Activated CD8-positive, alpha-beta memory T cell treated with anti-CD3 and anti-CD28 coated beads, Interleukin-2, amount 10 ng/mL, durations not matched to agents 7 days and 5 days (primary cell): Measurements from ENCODE around the gene MESD. TPM values are rescaled to one million over a fixed set of nuclear protein-coding genes. Genes with fewer than 3 reads are reported as not detected.

ENCODE experiments used
- ATAC-seq: fragments of 150-1000 bp; cut with Tn5 transposase; one replicate; pipeline ENCODE4 v1.10.0; 2021; ENCODE audit warnings: moderate library complexity
- CTCF ChIA-PET: fragments of 350-600 bp; sonication (Branson Sonifier 250); formaldehyde crosslinking; loops from one replicate; lab custom pipeline; 2021; ENCODE audit warnings: antibody characterized with exemption; lab: Charles Lee
- DNase-seq: peaks from one replicate; pipeline ENCODE4 v3.0.0-alpha.2; 2020
- H3K27ac Mint-ChIP-seq: one replicate; pipeline ENCODE4 v1.8.0; 2021; ENCODE audit warnings: mild to moderate bottlenecking, mixed read lengths
- H3K27me3 Mint-ChIP-seq: one replicate; pipeline ENCODE4 v1.8.0; 2021; ENCODE audit warnings: mixed read lengths
- H3K36me3 Mint-ChIP-seq: one replicate; pipeline ENCODE4 v1.8.0; 2021; ENCODE audit warnings: mild to moderate bottlenecking, mixed read lengths
- H3K4me1 Mint-ChIP-seq: one replicate; pipeline ENCODE4 v1.8.0; 2021; ENCODE audit warnings: mixed read lengths
- H3K4me3 Mint-ChIP-seq: one replicate; pipeline ENCODE4 v1.8.0; 2021; ENCODE audit warnings: mild to moderate bottlenecking, moderate library complexity, mixed read lengths
- H3K9me3 Mint-ChIP-seq: one replicate; pipeline ENCODE4 v1.8.0; 2022; ENCODE audit warnings: low read depth, mixed read lengths
- total RNA-seq, 2 experiments: library from RNA; stranded (reverse); gene quantifications; one replicate each; pipeline ENCODE4 v1.2.3, GENCODE V29; 2021

The MESD gene
- total RNA-seq, 2 experiments from 2014 or later: 27.6 to 27.8 TPM

DNA sequence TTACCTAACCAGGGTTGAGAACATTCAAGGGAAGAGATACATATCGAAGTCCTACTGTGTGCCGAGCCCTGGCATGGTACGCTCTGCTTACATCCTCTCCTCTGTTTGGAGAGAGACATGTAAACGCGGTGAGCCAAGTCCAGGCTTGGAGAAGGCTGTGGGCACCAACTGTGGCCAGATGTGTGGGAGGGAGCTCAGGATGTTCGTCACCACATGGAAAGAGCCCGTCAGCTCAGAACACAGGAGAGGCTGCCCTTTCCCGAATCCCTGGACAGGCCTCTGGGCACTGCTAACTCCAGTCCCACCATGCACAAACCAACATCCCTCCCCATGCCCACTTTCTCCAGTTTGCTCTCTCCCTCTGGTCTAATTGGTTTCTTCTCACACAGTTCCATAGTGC is 43.0 kb downstream of the MESD start:
- H3K36me3 Mint-ChIP-seq: peaks cover 17% of the 10 kb centered on the region
- H3K4me1 Mint-ChIP-seq: no peaks in the 10 kb centered on the region
- H3K27me3 Mint-ChIP-seq: no peaks in the 10 kb centered on the region
- CTCF ChIA-PET: no interaction called here
- no peak overlapping the region for H3K4me3 Mint-ChIP-seq
- no peaks in the 10 kb centered on the region for H3K9me3 Mint-ChIP-seq
- ATAC-seq: no peak
- DNase-seq: no peak
- no peak overlapping the region for H3K27ac Mint-ChIP-seq

DNA sequence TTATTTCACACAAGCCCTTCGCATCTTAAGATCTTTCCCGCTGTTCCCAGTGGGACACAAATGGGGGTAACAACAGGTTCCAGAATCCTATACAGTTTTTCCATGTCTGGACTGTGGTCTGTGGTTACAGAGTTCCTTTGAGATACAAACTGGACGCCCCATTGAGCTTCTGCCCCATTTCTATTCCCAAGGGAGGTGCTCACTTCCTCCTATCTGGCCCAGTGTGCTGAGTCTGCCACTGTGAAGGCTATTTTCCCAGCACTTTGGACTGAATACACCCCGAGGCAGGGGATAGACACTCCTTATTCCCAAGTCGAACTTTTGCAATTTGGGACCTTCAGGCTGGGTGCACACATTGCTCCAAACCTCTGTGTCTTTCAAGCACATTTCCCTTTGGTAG is 44.0 kb downstream of the MESD start:
- Mint-ChIP-seq H3K36me3 (peaks cover 18% of the 10 kb centered on the region), H3K9me3 (no peaks in the 10 kb centered on the region), H3K4me1 (no peaks in the 10 kb centered on the region), H3K27ac (no peak overlapping the region), H3K4me3 (no peak overlapping the region), H3K27me3 (no peaks in the 10 kb centered on the region)
- CTCF ChIA-PET: interaction anchor here (0.9 to 1.2 kb wide), 2 partner anchors 11 to 12 kb away, joined by 3 to 4 read pairs; no protein-coding TSS in a partner anchor
- ATAC-seq (no peak), DNase-seq (no peak)

DNA sequence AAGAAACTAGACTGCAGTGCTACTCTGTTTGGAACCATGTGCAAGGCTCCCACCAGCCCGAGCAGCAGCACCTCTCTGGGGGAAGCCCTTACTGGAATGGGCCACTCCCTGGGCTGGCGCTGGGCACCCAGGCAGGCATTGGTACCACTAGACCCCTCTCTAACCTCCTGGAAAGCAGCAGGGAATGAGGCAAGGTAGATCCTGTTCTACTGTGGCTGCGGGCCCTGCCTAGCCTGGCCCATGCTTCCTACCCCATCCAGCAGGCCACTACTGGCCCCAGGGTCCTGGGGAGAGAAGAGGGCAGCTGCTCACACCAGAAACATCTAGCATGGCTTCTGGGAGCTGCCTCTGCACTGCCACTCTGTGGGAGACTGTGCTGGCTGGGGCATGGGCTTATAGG is 44.8 kb downstream of the MESD start:
- DNase-seq (no peak), ATAC-seq (no peak)
- CTCF ChIA-PET: interaction anchor here (0.9 to 1.2 kb wide), 2 partner anchors 10 to 12 kb away, joined by 3 to 4 read pairs; no protein-coding TSS in a partner anchor
- Mint-ChIP-seq H3K4me3 (no peak overlapping the region), H3K27ac (no peak overlapping the region), H3K36me3 (peaks cover 18% of the 10 kb centered on the region), H3K27me3 (no peaks in the 10 kb centered on the region), H3K9me3 (no peaks in the 10 kb centered on the region), H3K4me1 (no peaks in the 10 kb centered on the region)

DNA sequence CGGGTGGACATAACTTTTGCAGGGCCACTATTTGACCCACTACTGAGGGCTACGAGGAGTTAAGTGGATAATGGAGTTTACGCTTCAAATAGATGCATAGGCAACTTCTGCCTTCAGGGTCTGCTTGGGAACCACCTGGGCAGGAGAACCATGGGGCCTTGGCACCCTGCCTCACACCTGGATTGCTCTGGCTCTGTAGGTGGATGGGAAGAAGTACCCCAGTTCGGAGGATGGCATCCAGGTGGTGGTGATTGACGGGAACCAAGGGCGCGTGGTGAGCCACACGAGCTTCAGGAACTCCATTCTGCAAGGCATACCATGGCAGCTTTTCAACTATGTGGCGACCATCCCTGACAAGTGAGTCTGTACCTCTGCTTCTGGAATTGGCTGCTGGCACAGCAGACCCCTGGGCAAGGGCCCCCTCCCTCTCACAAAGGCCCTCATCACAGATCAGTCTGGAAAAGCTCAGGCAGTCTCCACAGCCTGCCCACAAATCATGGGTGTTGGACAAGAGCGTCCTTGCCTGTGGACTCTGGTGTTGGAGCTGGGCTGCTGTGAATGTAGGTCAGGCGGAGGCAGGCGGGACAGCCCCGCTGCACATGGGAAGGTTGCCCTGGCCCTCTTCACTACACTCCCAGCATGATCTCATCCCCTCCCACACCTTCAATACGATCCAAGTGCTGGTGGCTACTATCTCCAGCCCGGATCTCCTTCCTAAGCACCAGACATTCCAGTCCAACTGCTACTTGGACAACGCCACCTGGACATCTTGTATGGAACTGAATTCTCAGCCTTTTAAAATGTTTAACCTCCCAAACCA is 46.7 kb downstream of the MESD start:
- Mint-ChIP-seq H3K27ac (no peak overlapping the region), H3K4me3 (no peak overlapping the region), H3K36me3 (peaks cover 13% of the 10 kb centered on the region), H3K4me1 (no peaks in the 10 kb centered on the region), H3K9me3 (no peaks in the 10 kb centered on the region), H3K27me3 (no peaks in the 10 kb centered on the region)
- DNase-seq: no peak
- CTCF ChIA-PET: no interaction called here
- no peak for ATAC-seq

DNA sequence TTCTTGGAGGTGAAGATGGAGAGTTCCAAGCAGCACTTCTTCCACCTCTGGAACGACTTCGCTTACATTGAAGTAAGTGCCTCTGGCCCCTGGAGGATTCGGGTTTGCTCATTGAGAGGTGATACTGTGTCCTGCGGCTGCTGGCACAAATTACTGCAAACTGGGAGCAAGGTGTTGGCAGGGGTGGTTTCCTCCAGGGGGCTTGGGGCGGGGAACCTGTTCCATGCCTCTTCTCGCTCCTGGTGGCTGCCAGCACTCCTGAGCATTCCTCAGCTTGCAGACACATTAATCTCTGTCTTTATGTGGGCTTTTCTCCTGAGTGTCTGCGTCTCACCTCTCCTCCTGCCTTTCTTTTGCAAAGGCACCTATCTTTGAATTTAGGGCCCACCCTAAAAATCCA is 47.4 kb downstream of the MESD start:
- CTCF ChIA-PET: no interaction called here

DNA sequence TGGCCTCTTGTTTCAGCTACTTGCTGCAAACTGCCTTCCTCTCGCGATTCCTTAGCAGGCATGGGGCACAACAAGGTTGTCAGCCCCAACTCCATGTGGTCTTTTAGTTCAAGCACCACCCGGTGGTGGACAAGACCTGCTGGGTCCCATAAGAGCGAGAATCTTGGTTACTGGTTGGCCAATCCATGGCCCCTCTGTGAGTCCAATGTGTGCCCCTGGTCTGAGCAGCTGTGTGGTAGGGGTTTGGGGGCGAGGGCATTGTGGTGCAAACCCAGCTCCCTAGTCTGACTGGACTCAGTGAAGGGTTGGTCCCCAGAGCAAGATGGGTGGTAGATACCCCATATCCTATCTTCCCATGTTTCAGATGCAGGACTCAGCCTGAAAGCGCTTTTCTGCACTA is 48.8 kb downstream of the MESD start:
- Mint-ChIP-seq H3K4me1 (no peaks in the 10 kb centered on the region), H3K27ac (no peak overlapping the region), H3K36me3 (peaks cover 7% of the 10 kb centered on the region), H3K9me3 (no peaks in the 10 kb centered on the region), H3K27me3 (no peaks in the 10 kb centered on the region), H3K4me3 (no peak overlapping the region)
- DNase-seq (no peak), ATAC-seq (no peak)
- CTCF ChIA-PET: interaction anchor here (1.4 kb wide), 1 partner anchor 31 kb away, joined by 3 read pairs; no protein-coding TSS in a partner anchor

More for the DNA sequence above, 47.4 kb downstream of the MESD start:
- H3K36me3 Mint-ChIP-seq: peaks cover 9% of the 10 kb centered on the region
- no peaks in the 10 kb centered on the region for H3K4me1 Mint-ChIP-seq
- ATAC-seq (no peak), DNase-seq (no peak)
- no peaks in the 10 kb centered on the region for H3K27me3 Mint-ChIP-seq
- no peak overlapping the region for H3K27ac Mint-ChIP-seq
- H3K9me3 Mint-ChIP-seq: no peaks in the 10 kb centered on the region
- no peak overlapping the region for H3K4me3 Mint-ChIP-seq

DNA sequence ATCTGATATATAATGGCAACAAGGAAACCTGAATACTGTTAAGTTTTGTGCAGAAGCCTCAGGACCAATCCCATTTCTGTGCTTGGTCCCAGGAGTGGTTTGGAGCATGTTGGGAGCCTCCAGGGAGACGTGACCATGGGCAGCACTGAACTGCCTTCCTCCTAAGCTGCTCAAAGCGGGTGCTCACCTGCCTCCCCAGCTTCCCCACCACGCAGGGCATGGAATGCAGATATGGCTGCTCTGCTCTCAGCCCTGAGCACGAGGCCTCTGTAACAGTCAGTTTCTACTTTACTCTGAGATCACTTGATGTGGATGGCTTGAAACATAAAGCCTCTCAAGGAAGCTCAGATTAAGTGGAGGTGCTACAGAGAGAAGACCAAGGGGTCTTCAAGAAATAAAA is 49.3 kb downstream of the MESD start:
- Mint-ChIP-seq H3K9me3 (no peaks in the 10 kb centered on the region), H3K36me3 (peaks cover 7% of the 10 kb centered on the region), H3K27me3 (no peaks in the 10 kb centered on the region), H3K4me3 (no peak overlapping the region), H3K27ac (no peak overlapping the region), H3K4me1 (no peaks in the 10 kb centered on the region)
- DNase-seq: no peak
- no peak for ATAC-seq
- CTCF ChIA-PET: interaction anchor here (1.1 to 1.4 kb wide), 2 partner anchors 29 to 32 kb away, joined by 3 read pairs; no protein-coding TSS in a partner anchor

DNA sequence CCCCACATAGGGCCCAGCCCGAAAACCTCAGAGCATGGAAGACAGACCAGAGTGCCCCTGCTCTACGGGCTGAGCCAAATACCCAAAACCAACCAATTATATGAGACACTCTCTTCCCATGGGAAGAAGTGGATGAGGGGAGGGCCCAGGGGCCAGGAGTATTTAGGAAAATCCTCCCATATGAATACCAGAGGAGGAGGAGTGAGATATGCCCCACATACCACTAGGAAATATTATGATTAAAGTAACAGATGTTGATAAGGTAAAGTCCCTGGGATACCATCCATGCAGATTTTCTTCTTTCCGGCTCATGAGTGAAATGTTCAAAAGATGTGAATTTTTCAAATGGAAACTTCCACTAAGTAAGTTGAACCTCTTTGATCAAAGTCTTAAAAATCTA is 50.4 kb downstream of the MESD start:
- no peak overlapping the region for H3K4me3 Mint-ChIP-seq
- peaks cover 8% of the 10 kb centered on the region for H3K4me1 Mint-ChIP-seq
- H3K27ac Mint-ChIP-seq: no peak overlapping the region
- peaks cover 4% of the 10 kb centered on the region for H3K36me3 Mint-ChIP-seq
- no peaks in the 10 kb centered on the region for H3K27me3 Mint-ChIP-seq
- CTCF ChIA-PET: interaction anchor here (1.4 kb wide), 1 partner anchor 33 kb away, joined by 3 read pairs; no protein-coding TSS in a partner anchor
- H3K9me3 Mint-ChIP-seq: no peaks in the 10 kb centered on the region
- DNase-seq (no peak), ATAC-seq (no peak)

DNA sequence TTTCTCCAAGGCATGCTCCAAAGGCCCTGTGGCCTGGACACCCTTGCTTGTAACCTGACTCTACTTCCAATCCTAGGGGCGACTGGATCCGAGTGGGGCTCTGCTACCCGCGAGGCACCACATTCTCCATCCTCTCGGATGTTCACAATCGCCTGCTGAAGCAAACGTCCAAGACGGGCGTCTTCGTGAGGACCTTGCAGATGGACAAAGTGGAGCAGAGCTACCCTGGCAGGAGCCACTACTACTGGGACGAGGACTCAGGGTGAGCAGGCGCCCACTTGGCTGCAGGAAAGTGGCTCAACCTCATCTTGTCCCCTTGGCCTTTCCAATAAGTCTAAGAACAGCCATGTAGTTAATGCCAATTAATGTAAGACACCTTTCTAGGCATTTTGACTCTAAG is 51.9 kb downstream of the MESD start:
- ATAC-seq: no peak
- no peak overlapping the region for H3K27ac Mint-ChIP-seq
- peaks cover 3% of the 10 kb centered on the region for H3K36me3 Mint-ChIP-seq
- H3K4me1 Mint-ChIP-seq: peaks cover 8% of the 10 kb centered on the region
- H3K27me3 Mint-ChIP-seq: no peaks in the 10 kb centered on the region
- no peaks in the 10 kb centered on the region for H3K9me3 Mint-ChIP-seq
- no peak overlapping the region for H3K4me3 Mint-ChIP-seq
- DNase-seq: no peak
- CTCF ChIA-PET: no interaction called here

DNA sequence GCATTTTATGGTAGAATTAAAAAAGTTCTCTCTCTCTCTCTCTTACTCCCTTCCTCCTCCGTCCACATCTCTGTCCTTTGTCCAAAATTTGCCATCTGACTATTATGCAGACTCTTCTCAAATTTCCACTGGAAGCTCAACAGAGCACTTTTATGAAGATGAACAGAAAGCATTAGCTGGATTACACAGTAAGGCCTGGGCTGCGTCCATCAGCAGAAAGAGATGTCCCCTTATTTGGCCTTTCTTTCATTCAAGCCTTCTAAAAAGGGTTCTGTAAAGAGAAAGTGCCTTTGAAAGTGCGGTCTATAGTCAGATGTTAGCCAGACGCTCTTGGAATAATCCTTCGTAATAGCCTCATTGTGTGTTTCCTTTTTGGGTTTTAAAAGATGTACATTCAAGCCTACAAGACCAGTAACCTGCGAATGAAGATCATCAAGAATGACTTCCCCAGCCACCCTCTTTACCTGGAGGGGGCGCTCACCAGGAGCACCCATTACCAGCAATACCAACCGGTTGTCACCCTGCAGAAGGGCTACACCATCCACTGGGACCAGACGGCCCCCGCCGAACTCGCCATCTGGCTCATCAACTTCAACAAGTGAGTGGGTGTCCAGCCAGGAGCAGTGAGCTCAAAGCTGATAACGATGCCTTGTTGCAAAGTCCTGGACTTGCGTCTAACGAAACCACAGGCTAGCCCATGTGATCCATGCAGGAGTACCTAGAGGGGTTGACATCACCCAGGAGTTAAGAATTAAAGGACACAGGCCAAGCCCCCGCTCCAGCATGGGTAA is 53.1 kb downstream of the MESD start:
- no peak for DNase-seq
- CTCF ChIA-PET: interaction anchor here (1.0 kb wide), 1 partner anchor 481 kb away, joined by 3 read pairs; no protein-coding TSS in a partner anchor
- Mint-ChIP-seq H3K27ac (no peak overlapping the region), H3K36me3 (peaks cover 3% of the 10 kb centered on the region), H3K4me1 (peaks cover 8% of the 10 kb centered on the region), H3K9me3 (no peaks in the 10 kb centered on the region), H3K27me3 (no peaks in the 10 kb centered on the region), H3K4me3 (no peak overlapping the region)
- ATAC-seq: no peak

DNA sequence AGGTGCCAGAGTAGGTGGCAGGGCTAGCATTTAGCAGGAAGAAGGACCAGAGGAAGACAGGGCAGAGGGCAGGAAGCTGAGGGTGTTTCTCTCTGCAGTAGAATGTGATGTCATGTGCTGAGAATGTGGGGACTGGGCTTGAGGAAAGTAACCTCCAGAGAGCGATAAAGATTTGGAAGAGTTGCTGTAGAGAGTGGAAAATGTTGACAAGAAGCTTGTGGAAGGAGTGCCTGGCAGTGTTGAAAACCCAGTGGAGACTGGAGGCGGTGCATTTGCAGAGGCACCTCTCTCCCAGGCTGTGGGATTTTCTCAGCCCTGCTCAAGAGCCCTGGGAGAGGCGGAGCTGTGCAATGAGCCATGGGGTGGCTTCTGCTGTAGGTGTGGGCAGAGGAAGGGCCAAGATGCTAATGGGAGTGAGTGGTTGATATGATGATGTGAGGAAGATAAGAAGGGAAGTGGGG is 54.8 kb downstream of the MESD start:
- H3K36me3 Mint-ChIP-seq: no peaks in the 10 kb centered on the region
- ATAC-seq (no peak), DNase-seq (no peak)
- CTCF ChIA-PET: interaction anchor here (1.3 kb wide), 1 partner anchor 10 kb away, joined by 3 read pairs; no protein-coding TSS in a partner anchor
- H3K4me1 Mint-ChIP-seq: peaks cover 8% of the 10 kb centered on the region
- H3K27ac Mint-ChIP-seq: no peak overlapping the region
- H3K9me3 Mint-ChIP-seq: no peaks in the 10 kb centered on the region
- H3K27me3 Mint-ChIP-seq: no peaks in the 10 kb centered on the region
- no peak overlapping the region for H3K4me3 Mint-ChIP-seq

DNA sequence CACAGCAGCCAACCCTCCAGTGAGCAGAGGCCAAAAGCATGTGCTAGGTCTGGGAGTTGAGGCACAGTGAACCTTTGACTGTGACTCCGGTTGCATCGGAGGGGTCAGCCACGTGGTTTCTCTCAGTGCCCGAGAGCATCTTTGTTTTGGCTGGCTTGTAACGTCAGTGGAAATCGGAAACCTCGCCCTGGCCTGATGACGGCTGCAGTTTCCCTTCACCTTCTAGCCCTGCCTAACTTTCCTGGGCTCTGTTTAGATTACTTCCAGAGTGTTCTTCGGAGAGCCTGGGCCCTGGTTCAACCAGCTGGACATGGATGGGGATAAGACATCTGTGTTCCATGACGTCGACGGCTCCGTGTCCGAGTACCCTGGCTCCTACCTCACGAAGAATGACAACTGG is 56.6 kb downstream of the MESD start:
- Mint-ChIP-seq H3K9me3 (no peaks in the 10 kb centered on the region), H3K4me3 (no peak overlapping the region), H3K36me3 (no peaks in the 10 kb centered on the region), H3K27ac (no peak overlapping the region), H3K27me3 (no peaks in the 10 kb centered on the region), H3K4me1 (peaks cover 8% of the 10 kb centered on the region)
- CTCF ChIA-PET: no interaction called here
- ATAC-seq (no peak), DNase-seq (no peak)

DNA sequence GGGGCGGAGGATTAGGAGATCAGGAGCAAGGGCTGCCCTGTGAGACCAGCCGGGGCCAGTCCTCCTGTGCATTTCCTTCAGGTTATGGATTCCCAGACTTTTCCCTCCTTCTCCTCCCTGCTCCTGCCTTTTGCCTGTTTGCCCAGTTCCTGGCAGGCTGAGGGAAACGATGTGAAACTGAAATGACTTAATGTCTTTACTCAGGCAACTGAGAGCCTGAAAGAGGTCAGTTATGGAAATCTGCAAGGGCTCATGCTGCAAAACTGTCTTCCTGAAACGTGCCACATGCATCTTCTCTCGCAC is 57.2 kb downstream of the MESD start:
- peaks cover 8% of the 10 kb centered on the region for H3K4me1 Mint-ChIP-seq
- no peak overlapping the region for H3K4me3 Mint-ChIP-seq
- H3K9me3 Mint-ChIP-seq: no peaks in the 10 kb centered on the region
- no peak for ATAC-seq
- DNase-seq: no peak
- no peaks in the 10 kb centered on the region for H3K27me3 Mint-ChIP-seq
- H3K27ac Mint-ChIP-seq: no peak overlapping the region
- CTCF ChIA-PET: no interaction called here
- no peaks in the 10 kb centered on the region for H3K36me3 Mint-ChIP-seq
